Activated CD4-positive, alpha-beta memory T cell treated with anti-CD3 and anti-CD28 coated beads for 36 hours (primary cell): Measurements from ENCODE around the gene EVI5L. TPM values are rescaled to one million over a fixed set of nuclear protein-coding genes. Genes with fewer than 3 reads are reported as not detected.
"Not testable (repeated sequence)": the region's sequence is repeated elsewhere in the genome, so short reads cannot be mapped to it uniquely, and the experiment has no call there.

Source experiments
- CTCF ChIA-PET: fragments of 350-600 bp; sonication (Branson Sonifier 250); formaldehyde crosslinking; loops from one replicate; lab custom pipeline; 2021; ENCODE audit warnings: antibody characterized with exemption, inconsistent platforms; lab: Charles Lee
- POLR2A ChIA-PET: fragments of 350-600 bp; sonication (Branson Sonifier 250); formaldehyde crosslinking; loops from one replicate; lab custom pipeline; 2021; ENCODE audit warnings: antibody characterized with exemption; lab: Charles Lee
- DNase-seq: peaks from one replicate; pipeline ENCODE4 v3.0.0-alpha.2; 2020
- H3K27ac Mint-ChIP-seq: one replicate; pipeline ENCODE4 v1.8.0; 2021; ENCODE audit warnings: mixed read lengths
- H3K27me3 Mint-ChIP-seq: one replicate; pipeline ENCODE4 v1.8.0; 2021; ENCODE audit warnings: mixed read lengths
- H3K36me3 Mint-ChIP-seq: one replicate; pipeline ENCODE4 v1.8.0; 2021; ENCODE audit warnings: mixed read lengths
- H3K4me1 Mint-ChIP-seq: one replicate; pipeline ENCODE4 v1.8.0; 2021; ENCODE audit warnings: low read depth, mixed read lengths
- H3K4me3 Mint-ChIP-seq: one replicate; pipeline ENCODE4 v1.8.0; 2021; ENCODE audit warnings: mild to moderate bottlenecking, mixed read lengths
- H3K9me3 Mint-ChIP-seq: one replicate; pipeline ENCODE4 v1.8.0; 2021; ENCODE audit warnings: mixed read lengths
- intact Hi-C: fragments of 100-400 bp; cut with micrococcal nuclease; formaldehyde crosslinking; loops from one replicate; pipeline ENCODE4 v1.15.1; 2023
- total RNA-seq, 2 experiments: library from RNA; stranded (reverse); gene quantifications; one replicate each; pipeline ENCODE4 v1.2.3, GENCODE V29; 2021

The EVI5L gene
- total RNA-seq, 2 experiments from 2014 or later: 5.0 to 5.6 TPM

- Mint-ChIP-seq H3K9me3 (peaks cover 2% of the 10 kb centered on the region), H3K27me3 (peaks cover 1% of the 10 kb centered on the region), H3K4me1 (no peaks in the 10 kb centered on the region), H3K27ac (no peak overlapping the region), H3K4me3 (no peak overlapping the region), H3K36me3 (no peaks in the 10 kb centered on the region)
- DNase-seq: no peak
- ChIA-PET POLR2A (no interaction called here), CTCF (interaction anchor here (2.6 kb wide), 1 partner anchor 13 kb away, joined by 9 read pairs; no protein-coding TSS in a partner anchor)
- intact Hi-C loops: no loop called here
Measured at GRCh38 chr19:7881910-7882309, 51.9 kb downstream of the EVI5L start.

- H3K4me3 Mint-ChIP-seq: no peak overlapping the region
- intact Hi-C loops: no loop called here
- H3K9me3 Mint-ChIP-seq: peaks cover 2% of the 10 kb centered on the region
- ChIA-PET POLR2A (no interaction called here), CTCF (interaction anchor here (0.6 to 2.6 kb wide), 2 partner anchors 14 to 781 kb away, joined by 5 to 9 read pairs; no protein-coding TSS in a partner anchor)
- H3K27me3 Mint-ChIP-seq: peaks cover 3% of the 10 kb centered on the region
- no peak for DNase-seq
- no peak overlapping the region for H3K27ac Mint-ChIP-seq
- no peaks in the 10 kb centered on the region for H3K36me3 Mint-ChIP-seq
- H3K4me1 Mint-ChIP-seq: no peaks in the 10 kb centered on the region
Measured at GRCh38 chr19:7883105-7883504, 53.1 kb downstream of the EVI5L start.

- no peak for DNase-seq
- Mint-ChIP-seq H3K36me3 (no peaks in the 10 kb centered on the region), H3K4me1 (no peaks in the 10 kb centered on the region), H3K27ac (no peak overlapping the region), H3K4me3 (no peak overlapping the region), H3K9me3 (peaks cover 2% of the 10 kb centered on the region), H3K27me3 (peaks cover 6% of the 10 kb centered on the region)
- intact Hi-C loops: no loop called here
- ChIA-PET POLR2A (no interaction called here), CTCF (interaction anchor here (2.6 kb wide), 1 partner anchor 15 kb away, joined by 9 read pairs; no protein-coding TSS in a partner anchor)
Measured at GRCh38 chr19:7883796-7884570, 54.0 kb downstream of the EVI5L start.

- Mint-ChIP-seq H3K9me3 (peaks cover 2% of the 10 kb centered on the region), H3K27me3 (peaks cover 7% of the 10 kb centered on the region), H3K4me1 (no peaks in the 10 kb centered on the region), H3K27ac (no peak overlapping the region), H3K36me3 (no peaks in the 10 kb centered on the region), H3K4me3 (no peak overlapping the region)
- DNase-seq: no peak
- ChIA-PET CTCF (interaction anchor here (3.1 kb wide), 1 partner anchor 17 kb away, joined by 7 read pairs; no protein-coding TSS in a partner anchor), POLR2A (no interaction called here)
- intact Hi-C loops: no loop called here
Measured at GRCh38 chr19:7885818-7886217, 55.8 kb downstream of the EVI5L start.

GRCh38 chr19:7887408-7888144 lies 57.6 kb downstream of the EVI5L start:
- intact Hi-C loops: no loop called here
- Mint-ChIP-seq H3K27ac (no peak overlapping the region), H3K9me3 (no peaks in the 10 kb centered on the region), H3K4me1 (no peaks in the 10 kb centered on the region), H3K27me3 (peaks cover 7% of the 10 kb centered on the region), H3K36me3 (no peaks in the 10 kb centered on the region), H3K4me3 (no peak overlapping the region)
- ChIA-PET POLR2A (no interaction called here), CTCF (interaction anchor here (1.0 to 3.1 kb wide), 2 partner anchors 16 to 19 kb away, joined by 4 to 7 read pairs; partner anchors contain the start of gene MAP2K7)
- no peak for DNase-seq

- H3K27ac Mint-ChIP-seq: no peak within 1 kb of the TSS
- POLR2A ChIA-PET: no interaction called here
- CTCF ChIA-PET: interaction anchor here (1.0 to 1.3 kb wide), 2 partner anchors 15 to 19 kb away, joined by 3 to 4 read pairs; partner anchors contain the start of gene MAP2K7
Measured at GRCh38 chr19:7888145-7888825, 58.3 kb downstream of the EVI5L start, which contains the start of gene LRRC8E. Gene LRRC8E (plus strand): TSS chr19:7888510. CDS start chr19:7895604, 7,094 bp downstream.

GRCh38 chr19:7888826-7889217 lies 58.8 kb downstream of the EVI5L start:
- H3K27me3 Mint-ChIP-seq: peaks cover 7% of the 10 kb centered on the region
- POLR2A ChIA-PET: no interaction called here
- no peak overlapping the region for H3K27ac Mint-ChIP-seq
- CTCF ChIA-PET: interaction anchor here (1.3 kb wide), 1 partner anchor 20 kb away, joined by 3 read pairs; no protein-coding TSS in a partner anchor
- H3K36me3 Mint-ChIP-seq: no peaks in the 10 kb centered on the region
- intact Hi-C loops: no loop called here
- H3K9me3 Mint-ChIP-seq: no peaks in the 10 kb centered on the region
- no peak overlapping the region for H3K4me3 Mint-ChIP-seq
- no peak for DNase-seq
- no peaks in the 10 kb centered on the region for H3K4me1 Mint-ChIP-seq

More at GRCh38 chr19:7888145-7888825, 58.3 kb downstream of the EVI5L start, which contains the start of gene LRRC8E:
- Mint-ChIP-seq H3K4me1 (no peaks in the 10 kb centered on the region), H3K27me3 (peaks cover 7% of the 10 kb centered on the region), H3K36me3 (no peaks in the 10 kb centered on the region), H3K4me3 (no peak within 1 kb of the TSS), H3K9me3 (no peaks in the 10 kb centered on the region)
- intact Hi-C loops: no loop called here
- peak; percentile 53 for DNase-seq

- H3K27me3 Mint-ChIP-seq: peaks cover 10% of the 10 kb centered on the region
- H3K4me1 Mint-ChIP-seq, H3K36me3 Mint-ChIP-seq, H3K9me3 Mint-ChIP-seq, DNase-seq, intact Hi-C loops, H3K4me3 Mint-ChIP-seq, H3K27ac Mint-ChIP-seq: not testable (repeated sequence)
- CTCF ChIA-PET: interaction anchor here (1.2 kb wide), 1 partner anchor 25 kb away, joined by 4 read pairs; no protein-coding TSS in a partner anchor
- POLR2A ChIA-PET: interaction anchor here (0.6 kb wide), 1 partner anchor 11 kb away, joined by 5 read pairs; no protein-coding TSS in a partner anchor
Measured at GRCh38 chr19:7893362-7894101, 63.5 kb downstream of the EVI5L start.

- intact Hi-C loops: no loop called here
- CTCF ChIA-PET: no interaction called here
- no peaks in the 10 kb centered on the region for H3K9me3 Mint-ChIP-seq
Measured at GRCh38 chr19:7894612-7895309, 64.7 kb downstream of the EVI5L start.

GRCh38 chr19:7895565-7895964 lies 65.5 kb downstream of the EVI5L start:
- no peaks in the 10 kb centered on the region for H3K4me1 Mint-ChIP-seq
- no peak overlapping the region for H3K27ac Mint-ChIP-seq
- H3K27me3 Mint-ChIP-seq: peaks cover 7% of the 10 kb centered on the region
- H3K36me3 Mint-ChIP-seq: no peaks in the 10 kb centered on the region
- ChIA-PET POLR2A (no interaction called here), CTCF (no interaction called here)
- no peak for DNase-seq
- no peak overlapping the region for H3K4me3 Mint-ChIP-seq
- intact Hi-C loops: no loop called here
- H3K9me3 Mint-ChIP-seq: no peaks in the 10 kb centered on the region

More at GRCh38 chr19:7894612-7895309, 64.7 kb downstream of the EVI5L start:
- Mint-ChIP-seq H3K36me3 (no peaks in the 10 kb centered on the region), H3K4me3 (no peak overlapping the region), H3K4me1 (no peaks in the 10 kb centered on the region), H3K27ac (no peak overlapping the region), H3K27me3 (peaks cover 7% of the 10 kb centered on the region)
- POLR2A ChIA-PET: no interaction called here
- DNase-seq: no peak
